8988T (cell line): ENCODE data around the gene ISLR2.
"Not testable (repeated sequence)": the region's sequence is repeated elsewhere in the genome, so short reads cannot be mapped to it uniquely, and the experiment has no call there.

Experiments
- DNase-seq: peaks from one replicate; pipeline ENCODE4 v3.0.0; 2011

Gene ISLR2

GRCh38 chr15:74130155-74130848 lies at the start of gene ISLR2:
ISLR2 (plus strand) TSS chr15:74130586; CDS start chr15:74132755, 2,169 bp downstream.
- no peak for DNase-seq

DNA sequence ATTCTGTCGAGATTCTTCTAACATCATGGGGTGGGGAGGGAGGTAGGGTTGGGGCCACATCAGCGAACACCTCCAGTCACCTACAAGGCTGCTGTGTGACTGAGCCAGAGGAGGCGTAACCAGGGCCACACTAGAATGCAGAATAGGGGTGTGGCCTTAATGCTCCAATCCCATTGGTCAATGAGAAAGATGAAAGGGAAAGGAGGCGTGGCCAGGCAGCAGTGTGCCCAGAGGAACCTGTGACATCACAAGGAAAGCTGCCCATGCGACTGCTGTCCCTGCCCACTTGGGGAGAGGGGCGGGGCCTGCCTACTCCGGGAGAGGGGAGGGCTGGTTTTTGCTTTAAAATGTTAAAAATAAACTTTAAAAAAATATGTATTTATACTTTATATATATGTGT lies 47.9 kb upstream of the ISLR2 start, which contains the start of gene GOLGA6A:
Gene GOLGA6A (minus strand): TSS at position 101 of the 400 bp plus-strand sequence. CDS start 41 bp downstream, at position 60.
- DNase-seq, result not testable (repeated sequence)

DNA sequence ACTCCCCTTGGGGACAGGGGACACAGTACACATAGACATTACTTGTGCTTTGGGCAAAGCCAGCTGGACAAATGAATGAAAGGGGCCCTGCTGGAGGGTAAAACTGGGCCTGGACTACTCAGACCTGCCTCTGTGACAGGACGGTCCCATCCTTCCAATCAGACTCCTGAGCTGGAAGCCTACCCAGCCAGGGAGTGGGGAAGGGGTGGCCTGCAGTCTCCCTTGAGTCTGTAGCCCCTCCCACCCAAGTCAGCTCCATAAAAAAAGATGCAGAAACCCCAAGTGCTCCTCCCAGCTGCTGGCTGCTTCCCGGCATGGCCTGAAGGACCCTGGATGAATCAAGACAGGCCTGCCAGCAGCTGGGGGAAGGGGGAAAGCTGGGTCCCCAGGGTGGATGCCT lies 35.8 kb upstream of the ISLR2 start:
- DNase-seq, result not testable (repeated sequence)

GRCh38 chr15:74095610-74096009 lies 34.8 kb upstream of the ISLR2 start:
- DNase-seq, result not testable (repeated sequence)

DNA sequence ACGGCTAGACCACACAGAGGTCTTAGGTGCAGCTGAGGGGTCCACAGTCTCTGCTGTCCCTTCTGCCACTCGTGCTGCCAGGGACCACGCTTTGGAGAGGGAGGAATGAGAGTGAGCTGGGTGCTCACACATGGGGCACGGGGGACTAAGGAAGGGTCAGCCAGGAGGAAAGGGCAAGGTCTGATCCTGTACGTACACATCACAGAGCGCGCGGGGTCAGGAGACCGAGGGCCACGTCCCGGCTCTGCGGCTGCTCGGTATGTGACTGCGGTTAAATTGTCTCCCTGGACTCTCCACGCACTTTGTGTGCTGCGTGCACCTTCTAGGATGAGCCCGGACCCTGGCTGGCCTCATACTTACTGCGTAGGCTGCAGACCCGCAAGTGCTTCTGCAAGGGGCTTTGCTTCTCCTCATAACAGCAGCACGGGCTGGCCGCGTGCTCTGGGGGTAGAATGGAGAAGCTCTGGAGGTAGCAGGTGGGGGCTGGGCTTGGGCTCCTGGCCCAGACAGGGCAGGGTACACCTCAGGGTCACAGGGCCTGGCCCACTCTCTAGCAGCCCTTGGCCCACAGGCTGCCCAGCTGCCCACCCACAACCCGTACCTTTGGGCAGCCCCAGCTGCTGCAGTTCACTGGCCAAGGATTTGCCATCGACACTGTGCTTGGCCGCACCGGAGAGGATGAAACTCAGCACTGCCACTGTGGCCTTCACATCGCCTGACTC lies 33.5 kb upstream of the ISLR2 start:
- DNase-seq, result not testable (repeated sequence)

DNA sequence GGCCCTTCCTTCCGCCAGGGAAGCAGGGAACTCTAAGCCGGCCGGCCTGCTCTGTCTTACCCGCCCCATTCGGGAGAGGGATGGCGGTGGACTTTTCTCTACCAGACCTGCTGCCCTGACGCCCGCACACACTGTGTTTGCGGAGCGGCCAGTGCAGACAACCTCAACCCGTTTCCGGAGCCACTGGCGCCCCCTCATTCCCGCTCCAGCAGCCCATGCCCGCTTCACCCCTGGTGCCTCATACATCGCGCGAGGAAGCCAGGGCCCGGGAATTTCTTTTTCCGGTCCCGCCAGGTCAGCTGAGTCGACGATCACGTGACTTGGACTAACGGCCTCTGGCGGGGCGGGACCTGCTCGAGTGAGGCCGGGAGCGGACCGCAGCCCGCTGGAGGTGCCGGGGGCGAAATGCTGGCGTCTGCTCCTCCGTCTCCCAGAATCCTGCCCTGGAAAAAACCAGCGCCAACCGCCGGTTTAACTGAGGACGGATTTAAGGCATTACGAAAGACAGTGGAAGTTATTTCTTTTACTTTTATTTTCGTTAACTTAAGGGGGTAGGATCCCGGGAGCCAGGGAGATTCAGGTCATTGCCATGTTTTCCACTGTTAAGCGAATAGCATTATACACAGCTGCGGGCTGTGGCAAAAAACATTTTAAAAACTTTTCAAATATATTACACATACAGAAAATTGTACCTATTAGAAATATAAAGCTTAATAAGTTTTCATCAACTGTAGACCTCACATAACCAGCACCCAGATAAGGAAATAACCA lies 30.2 kb upstream of the ISLR2 start:
- not testable (repeated sequence) for DNase-seq

DNA sequence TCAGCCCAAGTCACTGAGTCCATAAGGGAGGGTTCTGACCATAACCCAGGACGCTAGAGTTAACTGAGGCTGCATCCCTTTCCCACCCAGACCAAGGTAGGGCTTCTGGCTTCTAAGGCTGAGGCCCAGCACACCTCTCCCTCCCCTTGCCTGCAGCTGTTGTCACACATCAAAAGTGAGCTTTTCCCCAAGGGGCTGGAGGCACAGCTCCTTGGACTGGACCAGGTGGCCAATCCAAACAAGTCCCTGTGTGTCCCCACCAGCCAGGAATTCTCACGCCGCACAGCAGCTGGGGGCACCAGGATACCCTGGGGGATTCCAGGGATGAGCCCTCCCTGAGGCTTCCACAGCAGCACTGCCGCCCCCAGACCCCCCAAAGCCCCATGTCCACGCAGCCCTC lies 22.3 kb upstream of the ISLR2 start:
- no peak for DNase-seq

DNA sequence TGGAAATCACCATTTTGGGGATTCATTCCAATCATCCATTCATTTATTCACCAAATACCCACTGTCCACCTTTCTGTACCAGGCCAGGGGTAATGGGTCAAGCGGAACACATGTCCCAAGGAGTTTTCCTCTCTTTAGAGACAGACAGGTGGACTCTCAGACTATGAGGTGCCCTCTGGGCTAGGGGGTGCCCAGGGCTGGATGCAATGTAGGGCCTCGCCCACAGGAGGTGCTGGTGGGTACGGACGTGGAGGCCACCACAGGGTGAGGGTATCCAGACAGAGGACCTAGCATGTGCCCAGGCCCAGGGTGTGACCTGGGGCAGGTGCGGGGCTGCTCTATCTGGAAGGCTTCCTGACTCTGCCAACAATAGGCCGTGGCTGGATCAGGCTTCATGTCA lies 21.8 kb upstream of the ISLR2 start:
- DNase-seq, result not testable (repeated sequence)

GRCh38 chr15:74109713-74110112 lies 20.7 kb upstream of the ISLR2 start:
- DNase-seq, result no peak

DNA sequence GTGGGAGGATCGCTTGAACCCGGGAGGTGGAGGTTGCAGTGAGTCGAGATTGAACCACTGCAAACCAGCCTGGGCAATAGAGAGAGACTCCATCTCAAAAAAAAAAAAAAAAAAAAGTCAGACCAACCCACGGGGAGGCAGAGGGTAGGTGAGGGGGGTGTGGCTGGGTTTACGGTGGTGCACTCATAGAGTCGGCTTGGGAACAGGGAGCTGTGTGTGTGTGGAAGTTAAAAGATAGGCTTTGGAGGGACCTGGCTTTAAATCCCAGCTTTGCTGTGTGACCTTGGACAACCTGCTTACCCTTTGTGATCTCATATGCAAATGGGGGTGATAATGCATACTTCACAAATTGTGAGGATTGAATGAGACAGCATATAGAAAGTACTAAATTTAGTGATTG lies 10.0 kb upstream of the ISLR2 start:
- no peak for DNase-seq

- no peak for DNase-seq
Observed at GRCh38 chr15:74121039-74121438, 9.3 kb upstream of the ISLR2 start.

DNA sequence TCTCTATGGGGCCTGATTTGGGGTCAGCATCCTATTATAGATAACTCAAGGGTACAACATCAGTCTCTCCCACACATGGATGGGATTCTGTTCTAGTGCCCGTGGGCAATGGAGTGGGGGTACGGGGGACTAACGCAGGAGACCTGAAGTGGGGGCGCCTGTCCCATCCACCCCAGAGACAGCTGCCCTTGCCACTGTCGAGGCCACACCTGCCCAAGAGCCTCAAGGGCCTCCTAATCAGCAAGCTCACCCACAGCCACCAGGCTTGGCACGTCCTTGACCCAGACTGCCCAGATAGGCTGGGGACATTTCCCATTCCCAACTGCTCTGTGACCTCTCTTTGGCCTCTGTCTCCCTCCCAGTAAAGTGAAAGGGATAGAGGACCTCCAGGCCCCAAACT lies 8.5 kb upstream of the ISLR2 start:
- DNase-seq, result no peak

DNA sequence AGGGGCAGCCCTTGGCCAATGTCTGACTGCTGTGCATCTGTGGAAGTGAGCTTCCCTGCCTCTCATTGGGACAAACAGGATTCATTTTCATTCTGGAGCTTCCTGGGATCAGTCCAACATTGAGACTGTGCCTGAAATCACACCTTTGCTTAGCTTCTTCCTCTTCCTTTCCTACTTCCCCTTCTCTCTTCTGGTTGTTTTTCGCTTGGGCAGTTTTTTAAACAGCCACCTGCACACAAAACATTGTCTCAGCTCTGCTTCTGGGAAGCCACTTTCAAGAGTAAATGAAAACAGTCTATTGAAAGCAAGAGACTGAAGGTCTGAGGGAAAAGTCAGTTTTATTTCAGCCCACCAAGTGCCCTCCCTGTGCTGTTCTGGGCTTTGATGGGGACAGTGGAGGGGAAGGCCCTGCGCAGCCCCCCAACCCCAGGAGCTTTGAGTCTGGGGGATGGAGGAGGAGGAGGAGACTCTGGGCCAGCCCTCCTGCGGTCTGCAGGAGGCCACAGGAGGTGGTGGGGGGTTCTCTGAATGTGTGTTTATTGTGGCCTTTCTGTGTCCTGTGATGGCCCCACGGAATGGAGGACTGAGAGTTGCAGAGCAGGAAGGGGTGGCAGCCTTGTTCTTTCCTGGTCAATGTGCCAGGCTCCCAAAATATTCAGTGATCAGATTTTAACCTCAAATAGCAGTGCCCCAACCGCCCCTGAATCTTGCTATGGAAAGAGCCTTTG lies 7.8 kb upstream of the ISLR2 start:
- no peak for DNase-seq

GRCh38 chr15:74123131-74123429 lies 7.3 kb upstream of the ISLR2 start:
- DNase-seq, result no peak

GRCh38 chr15:74123658-74124057 lies 6.7 kb upstream of the ISLR2 start:
- no peak for DNase-seq

- no peak for DNase-seq
Observed at GRCh38 chr15:74124196-74124595, 6.2 kb upstream of the ISLR2 start.

- DNase-seq, result no peak
Observed at GRCh38 chr15:74124759-74125158, 5.6 kb upstream of the ISLR2 start.

DNA sequence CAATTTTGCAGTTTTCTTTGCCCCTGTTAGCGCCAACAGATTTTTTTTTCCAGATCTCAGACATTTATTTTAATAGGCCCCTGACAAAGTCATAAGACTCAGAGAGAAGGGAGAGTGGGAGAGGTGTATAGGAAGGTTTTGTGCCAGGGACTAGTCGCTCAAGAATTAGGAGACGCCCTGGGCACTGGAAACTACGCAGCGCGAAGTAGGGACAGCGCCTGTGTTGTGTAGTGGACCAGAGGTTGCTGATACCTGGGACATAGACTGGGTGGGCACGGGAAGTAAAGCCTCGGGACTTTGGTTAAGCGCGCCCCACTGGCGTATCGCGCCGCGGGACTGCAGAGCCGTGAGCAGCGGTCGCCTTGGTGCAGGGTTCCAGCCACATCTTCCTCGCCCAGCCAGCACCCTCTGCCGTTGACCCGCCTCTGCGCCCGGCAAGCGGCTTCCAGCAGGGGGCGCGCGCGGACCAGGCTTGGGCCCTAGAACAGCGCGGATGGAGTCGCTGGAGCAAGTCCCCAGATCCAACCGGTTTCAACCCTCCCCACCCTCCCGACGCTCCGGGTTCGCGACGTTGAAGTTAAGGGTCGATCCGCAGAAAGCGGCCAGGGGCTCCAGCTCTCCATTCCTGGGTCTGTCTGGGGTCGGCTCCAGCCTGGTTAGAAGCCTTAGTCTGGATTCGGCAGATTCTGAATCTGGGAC lies 3.0 kb upstream of the ISLR2 start:
- DNase-seq, result peak; percentile 89

- DNase-seq, result no peak
Observed at GRCh38 chr15:74127954-74128784, 2.2 kb upstream of the ISLR2 start.

GRCh38 chr15:74128785-74129585 lies 1.4 kb upstream of the ISLR2 start:
- DNase-seq, result no peak
